Right hindlimb (tissue), 1 donor: Measurements from ENCODE around the gene MSH5.

Source experiments
- DNase-seq: peaks from one replicate; pipeline ENCODE4 v3.0.0-alpha.2; 2018

Gene MSH5

DNA sequence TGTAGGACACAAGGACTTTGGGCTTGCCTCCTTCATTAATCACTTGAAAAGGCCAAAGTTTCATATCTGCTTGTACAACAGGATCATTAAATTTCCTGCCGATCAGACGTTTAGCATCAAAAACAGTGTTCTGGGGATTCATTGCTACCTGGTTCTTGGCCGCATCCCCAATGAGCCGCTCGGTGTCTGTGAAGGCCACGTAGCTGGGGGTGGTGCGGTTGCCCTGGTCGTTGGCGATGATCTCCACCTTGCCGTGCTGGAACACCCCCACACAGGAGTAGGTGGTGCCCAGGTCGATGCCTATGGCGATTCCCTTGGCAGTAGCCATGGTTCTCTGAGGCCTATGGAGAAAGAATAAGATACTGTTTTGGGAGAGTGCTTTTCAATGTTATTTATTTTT lies 71.8 kb downstream of the MSH5 start:
- DNase-seq, result no peak
